ENCODE results near the gene ANK3. TPM values are rescaled to one million over a fixed set of nuclear protein-coding genes. Genes with fewer than 3 reads are reported as not detected.

ANK3 gene
- polyA plus RNA-seq, 1 donor (not counting 4 experiments of a cell fraction or from before 2014, with no cell fraction given) = 8.3 TPM

DNA sequence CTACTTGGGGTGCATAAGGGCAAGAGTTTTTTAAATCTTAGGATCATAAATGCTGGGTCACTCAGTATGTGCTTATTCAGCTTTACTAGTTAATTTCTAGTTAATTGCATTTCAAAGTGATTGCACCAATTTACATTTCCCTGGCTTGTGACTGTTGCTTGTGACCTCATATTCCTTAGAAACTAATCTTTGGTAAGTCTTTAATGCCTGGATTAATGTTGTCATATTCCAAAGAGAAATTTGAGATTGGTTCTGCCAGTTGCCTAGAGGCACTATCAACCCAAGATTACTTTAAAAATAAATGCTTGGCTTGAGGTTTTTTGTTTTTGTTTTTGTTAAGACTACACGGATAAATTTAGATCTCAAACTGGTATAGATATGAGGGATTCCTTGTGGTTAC, 103.1 kb downstream of the ANK3 start:
- no peak for FAIRE-seq

DNA sequence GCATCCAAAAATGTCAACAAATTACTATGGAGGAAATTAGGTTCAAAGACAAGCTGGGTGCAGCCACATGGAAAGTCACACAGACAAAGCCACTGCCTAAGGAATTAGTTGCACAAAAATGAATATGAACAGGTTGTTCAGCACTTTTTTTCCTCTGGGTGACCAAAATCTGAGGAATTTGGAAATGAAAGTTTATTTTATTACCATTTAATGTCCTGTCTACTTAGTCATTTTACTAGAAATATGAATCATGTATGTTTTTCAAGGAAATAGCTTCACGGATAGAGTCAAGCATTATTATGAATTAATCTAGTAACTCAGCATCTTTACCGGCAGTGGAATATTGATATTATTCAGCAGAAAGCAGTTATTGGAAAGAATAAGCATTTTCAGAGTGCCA, 106.3 kb downstream of the ANK3 start:
- Histone ChIP-seq H3K9ac (ENCODE audit: control insufficient read depth, extremely low read depth, insufficient read depth, low read length) (no peak overlapping the region), H3K27ac (ENCODE audit: control insufficient read depth, insufficient read depth, low read length) (no peak overlapping the region), H4K20me1 (ENCODE audit: control insufficient read depth, extremely low read depth, insufficient read depth, low read length) (no peaks in the 10 kb centered on the region), H3K79me2 (ENCODE audit: control insufficient read depth, insufficient read depth, low read length) (no peaks in the 10 kb centered on the region), H3K4me1 (ENCODE audit: control insufficient read depth, extremely low read depth, insufficient read depth, low read length) (no peaks in the 10 kb centered on the region), H3K4me3 (ENCODE audit: control insufficient read depth in 2 of 3, extremely low read depth in 1 of 3, insufficient read depth in 2 of 3, low read depth in 1 of 3, low read length in 3 of 3) (no peak overlapping the region), H3K4me2 (ENCODE audit: control insufficient read depth, extremely low read depth, insufficient read depth, low read depth, low read length) (no peak overlapping the region), H3K36me3 (ENCODE audit: control insufficient read depth in 2 of 2, extremely low read depth in 1 of 2, insufficient read depth in 2 of 2, low read length in 2 of 2) (no peaks in the 10 kb centered on the region), H3K9me3 (ENCODE audit: control insufficient read depth, low read depth, low read length) (no peaks in the 10 kb centered on the region), H2AFZ (ENCODE audit: control insufficient read depth, low read length) (no peak overlapping the region), H3K9me1 (ENCODE audit: control insufficient read depth, extremely low read depth, insufficient read depth, low read length) (no peaks in the 10 kb centered on the region), H3K27me3 (ENCODE audit: control insufficient read depth, extremely low read depth, insufficient read depth, low read length) (no peaks in the 10 kb centered on the region)
- no peak for FAIRE-seq
- no peak for DNase-seq (ENCODE audit: low read depth, low spot score)
- TF ChIP-seq, protein P1, sequence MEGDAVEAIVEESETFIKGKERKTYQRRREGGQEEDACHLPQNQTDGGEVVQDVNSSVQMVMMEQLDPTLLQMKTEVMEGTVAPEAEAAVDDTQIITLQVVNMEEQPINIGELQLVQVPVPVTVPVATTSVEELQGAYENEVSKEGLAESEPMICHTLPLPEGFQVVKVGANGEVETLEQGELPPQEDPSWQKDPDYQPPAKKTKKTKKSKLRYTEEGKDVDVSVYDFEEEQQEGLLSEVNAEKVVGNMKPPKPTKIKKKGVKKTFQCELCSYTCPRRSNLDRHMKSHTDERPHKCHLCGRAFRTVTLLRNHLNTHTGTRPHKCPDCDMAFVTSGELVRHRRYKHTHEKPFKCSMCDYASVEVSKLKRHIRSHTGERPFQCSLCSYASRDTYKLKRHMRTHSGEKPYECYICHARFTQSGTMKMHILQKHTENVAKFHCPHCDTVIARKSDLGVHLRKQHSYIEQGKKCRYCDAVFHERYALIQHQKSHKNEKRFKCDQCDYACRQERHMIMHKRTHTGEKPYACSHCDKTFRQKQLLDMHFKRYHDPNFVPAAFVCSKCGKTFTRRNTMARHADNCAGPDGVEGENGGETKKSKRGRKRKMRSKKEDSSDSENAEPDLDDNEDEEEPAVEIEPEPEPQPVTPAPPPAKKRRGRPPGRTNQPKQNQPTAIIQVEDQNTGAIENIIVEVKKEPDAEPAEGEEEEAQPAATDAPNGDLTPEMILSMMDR (optimal IDR thresholded peaks at IDR 0.05 in 1 of 3, IDR thresholded peaks at IDR 0.05 in 1 of 3, conservative IDR thresholded peaks at IDR 0.05 in 1 of 3; ENCODE audit: extremely low read depth in 1 of 3, insufficient read depth in 2 of 3, low read length in 3 of 3) = no peak
- no peak for TF ChIP-seq EZH2 (IDR thresholded peaks at IDR 0.05; ENCODE audit: low read length)
- dilution Hi-C loops (cut with MboI; ENCODE audit: extremely low pct_ligation_motif_present, low sequenced_read_pairs) = no loop called here

More for the DNA sequence above, 103.1 kb downstream of the ANK3 start:
- Histone ChIP-seq H3K27me3 (ENCODE audit: control insufficient read depth, extremely low read depth, insufficient read depth, low read length) (no peaks in the 10 kb centered on the region), H2AFZ (ENCODE audit: control insufficient read depth, low read length) (no peak overlapping the region), H3K9ac (ENCODE audit: control insufficient read depth, extremely low read depth, insufficient read depth, low read length) (no peak overlapping the region), H3K9me3 (ENCODE audit: control insufficient read depth, low read depth, low read length) (no peaks in the 10 kb centered on the region), H3K4me1 (ENCODE audit: control insufficient read depth, extremely low read depth, insufficient read depth, low read length) (no peaks in the 10 kb centered on the region), H3K79me2 (ENCODE audit: control insufficient read depth, insufficient read depth, low read length) (no peaks in the 10 kb centered on the region), H3K9me1 (ENCODE audit: control insufficient read depth, extremely low read depth, insufficient read depth, low read length) (no peaks in the 10 kb centered on the region), H3K36me3 (ENCODE audit: control insufficient read depth in 2 of 2, extremely low read depth in 1 of 2, insufficient read depth in 2 of 2, low read length in 2 of 2) (no peaks in the 10 kb centered on the region), H3K27ac (ENCODE audit: control insufficient read depth, insufficient read depth, low read length) (no peak overlapping the region), H4K20me1 (ENCODE audit: control insufficient read depth, extremely low read depth, insufficient read depth, low read length) (no peaks in the 10 kb centered on the region), H3K4me3 (ENCODE audit: control insufficient read depth in 2 of 3, extremely low read depth in 1 of 3, insufficient read depth in 2 of 3, low read depth in 1 of 3, low read length in 3 of 3) (no peak overlapping the region), H3K4me2 (ENCODE audit: control insufficient read depth, extremely low read depth, insufficient read depth, low read depth, low read length) (no peak overlapping the region)
- dilution Hi-C loops (cut with MboI; ENCODE audit: extremely low pct_ligation_motif_present, low sequenced_read_pairs) = no loop called here
- no peak for DNase-seq (ENCODE audit: low read depth, low spot score)
- TF ChIP-seq EZH2 (IDR thresholded peaks at IDR 0.05; ENCODE audit: low read length) = no peak
- TF ChIP-seq, protein P1 (optimal IDR thresholded peaks at IDR 0.05 in 1 of 3, IDR thresholded peaks at IDR 0.05 in 1 of 3, conservative IDR thresholded peaks at IDR 0.05 in 1 of 3; ENCODE audit: extremely low read depth in 1 of 3, insufficient read depth in 2 of 3, low read length in 3 of 3) = no peak

Data from keratinocyte (primary cell).